HG02571 (cell line): ENCODE measurements around the gene SLC46A1.
A peak's percentile ranks its signal among the peaks of the same experiment; 100 is the strongest.

Experiments used
- ATAC-seq: cut with Tn5 transposase; IDR thresholded peaks from one replicate; pipeline ENCODE4 v1.9.1; 2021; ENCODE audit warnings: mild to moderate bottlenecking, moderate library complexity; ENCODE audit not compliant: unreplicated experiment

SLC46A1 gene

DNA sequence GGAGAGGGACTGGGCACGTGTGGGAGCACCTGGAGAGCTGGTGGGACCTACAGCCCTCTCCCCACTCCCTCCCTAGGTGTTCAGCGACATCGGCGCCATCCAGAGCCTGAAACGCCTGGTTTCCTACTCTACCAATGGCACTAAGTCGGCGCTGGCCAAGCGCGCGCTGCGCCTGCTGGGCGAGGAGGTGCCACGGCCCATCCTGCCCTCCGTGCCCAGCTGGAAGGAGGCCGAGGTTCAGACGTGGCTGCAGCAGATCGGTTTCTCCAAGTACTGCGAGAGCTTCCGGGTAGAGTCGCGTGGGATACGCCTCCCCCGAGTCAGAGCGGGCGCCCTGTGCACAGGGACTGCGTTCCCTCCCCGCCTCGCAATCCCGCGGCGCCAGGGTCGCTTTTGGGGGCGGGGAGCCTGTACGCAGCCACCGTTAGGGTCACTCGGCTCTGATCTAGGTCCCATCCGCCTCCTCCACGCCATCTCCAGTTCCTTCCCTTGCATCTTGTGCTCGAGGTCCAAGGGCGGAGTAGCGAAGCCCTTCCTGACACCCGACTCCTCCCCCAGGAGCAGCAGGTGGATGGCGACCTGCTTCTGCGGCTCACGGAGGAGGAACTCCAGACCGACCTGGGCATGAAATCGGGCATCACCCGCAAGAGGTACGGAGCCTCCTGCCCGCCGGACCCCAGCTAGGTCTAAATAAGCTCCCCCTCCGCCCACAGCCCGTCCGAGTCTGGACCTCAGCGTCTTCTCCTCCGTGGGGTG, 21.6 kb downstream of the SLC46A1 start:
- ATAC-seq, result no peak

DNA sequence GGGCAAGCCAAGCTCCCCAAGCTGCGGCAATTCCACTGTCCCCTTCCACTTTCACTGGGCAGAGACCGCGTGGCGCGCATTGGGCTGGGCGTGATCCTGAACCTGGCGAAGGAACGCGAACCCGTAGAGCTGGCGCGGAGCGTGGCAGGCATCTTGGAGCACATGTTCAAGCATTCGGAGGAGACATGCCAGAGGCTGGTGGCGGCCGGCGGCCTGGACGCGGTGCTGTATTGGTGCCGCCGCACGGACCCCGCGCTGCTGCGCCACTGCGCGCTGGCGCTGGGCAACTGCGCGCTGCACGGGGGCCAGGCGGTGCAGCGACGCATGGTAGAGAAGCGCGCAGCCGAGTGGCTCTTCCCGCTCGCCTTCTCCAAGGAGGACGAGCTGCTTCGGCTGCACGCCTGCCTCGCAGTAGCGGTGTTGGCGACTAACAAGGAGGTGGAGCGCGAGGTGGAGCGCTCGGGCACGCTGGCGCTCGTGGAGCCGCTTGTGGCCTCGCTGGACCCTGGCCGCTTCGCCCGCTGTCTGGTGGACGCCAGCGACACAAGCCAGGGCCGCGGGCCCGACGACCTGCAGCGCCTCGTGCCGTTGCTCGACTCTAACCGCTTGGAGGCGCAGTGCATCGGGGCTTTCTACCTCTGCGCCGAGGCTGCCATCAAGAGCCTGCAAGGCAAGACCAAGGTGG, 24.7 kb downstream of the SLC46A1 start:
- no peak for ATAC-seq

DNA sequence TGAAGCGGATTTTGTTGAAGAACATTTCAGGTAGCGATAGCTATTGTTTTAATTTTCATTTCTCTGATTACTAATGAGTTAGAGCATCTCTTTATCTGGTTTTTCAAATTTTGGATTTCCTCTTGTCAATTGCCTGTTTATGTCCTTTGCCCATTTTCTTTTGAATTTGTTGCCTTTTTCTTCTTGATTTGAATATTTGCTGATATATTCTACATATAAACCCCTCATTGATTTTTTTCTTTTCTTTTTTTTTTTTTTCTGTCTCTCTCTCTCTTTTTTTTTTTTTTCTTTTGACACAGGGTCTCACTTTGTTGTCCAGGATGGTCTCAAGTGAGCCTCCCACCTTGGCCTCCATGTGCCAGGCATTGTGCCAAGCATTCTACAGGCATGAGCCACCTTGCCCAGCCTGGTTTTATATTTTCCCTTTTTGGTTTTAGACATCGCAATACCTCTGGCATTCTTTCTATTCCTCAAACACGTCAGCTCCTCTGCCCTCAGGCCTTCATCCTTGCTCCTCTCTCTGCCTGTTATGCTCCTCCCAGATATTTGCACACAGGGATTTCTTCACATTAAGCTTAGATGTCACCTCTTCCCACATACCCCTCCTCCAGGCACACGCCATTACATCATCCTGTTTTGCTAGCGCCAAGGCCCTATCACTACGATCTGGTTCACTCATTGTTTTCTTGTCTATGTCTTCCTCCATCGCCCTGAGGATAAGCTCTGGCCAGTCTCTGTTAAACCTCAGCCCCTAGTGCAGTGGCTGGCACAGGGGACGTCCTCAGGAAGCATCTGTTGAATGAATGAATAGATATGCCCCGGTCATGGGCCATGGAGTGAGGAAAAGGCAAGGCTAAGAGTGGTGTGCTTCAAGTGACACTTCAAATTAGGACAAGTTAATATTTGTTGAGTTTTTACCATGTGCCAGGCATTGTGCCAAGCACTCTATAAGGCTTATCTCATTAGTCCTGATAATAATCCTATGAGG, 25.9 kb downstream of the SLC46A1 start:
- no peak for ATAC-seq

DNA sequence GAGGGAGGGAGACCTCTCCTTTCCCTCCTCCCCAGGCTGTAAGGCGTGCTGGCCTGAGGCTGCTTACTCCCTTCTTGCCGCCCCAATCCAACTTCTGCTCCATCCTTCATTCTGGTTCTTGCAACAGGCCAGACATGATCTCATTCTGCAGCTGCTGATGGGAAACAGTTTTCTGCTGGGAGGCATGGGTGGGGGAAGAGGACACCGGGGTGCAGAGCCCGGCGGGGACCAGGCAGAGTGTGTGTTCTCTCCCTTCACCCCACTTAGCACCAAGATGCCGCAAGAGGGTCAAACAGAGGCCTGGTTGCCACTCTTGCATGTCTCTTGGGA, 33.1 kb downstream of the SLC46A1 start:
- no peak for ATAC-seq

DNA sequence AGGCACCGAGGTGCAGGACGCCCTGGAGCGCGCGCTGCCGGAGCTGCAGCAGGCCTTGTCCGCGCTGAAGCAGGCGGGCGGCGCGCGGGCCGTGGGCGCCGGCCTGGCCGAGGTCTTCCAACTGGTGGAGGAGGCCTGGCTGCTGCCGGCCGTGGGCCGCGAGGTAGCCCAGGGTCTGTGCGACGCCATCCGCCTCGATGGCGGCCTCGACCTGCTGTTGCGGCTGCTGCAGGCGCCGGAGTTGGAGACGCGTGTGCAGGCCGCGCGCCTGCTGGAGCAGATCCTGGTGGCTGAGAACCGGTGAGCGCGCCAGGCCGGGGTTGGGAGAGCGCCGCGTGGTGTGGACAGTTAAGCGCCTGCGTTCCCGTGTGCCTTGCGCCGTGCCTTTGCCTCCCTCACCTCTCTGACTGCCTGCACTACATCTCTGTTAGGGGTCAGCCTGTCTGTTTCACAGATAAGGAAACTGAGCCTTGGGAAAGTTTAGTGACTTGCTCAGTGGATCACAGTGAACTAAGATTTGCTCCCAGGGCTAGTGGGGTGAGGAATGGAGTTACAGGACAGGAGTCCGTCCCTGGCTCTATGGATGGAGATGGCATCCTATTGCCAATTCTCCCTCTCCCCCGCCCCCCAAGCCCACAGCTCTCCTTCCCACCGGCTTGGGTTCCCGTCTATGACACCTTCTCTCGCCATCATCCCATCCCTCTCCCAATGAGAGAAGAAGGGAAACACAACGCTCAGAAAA, 33.6 kb downstream of the SLC46A1 start:
- ATAC-seq, result peak; percentile 9

DNA sequence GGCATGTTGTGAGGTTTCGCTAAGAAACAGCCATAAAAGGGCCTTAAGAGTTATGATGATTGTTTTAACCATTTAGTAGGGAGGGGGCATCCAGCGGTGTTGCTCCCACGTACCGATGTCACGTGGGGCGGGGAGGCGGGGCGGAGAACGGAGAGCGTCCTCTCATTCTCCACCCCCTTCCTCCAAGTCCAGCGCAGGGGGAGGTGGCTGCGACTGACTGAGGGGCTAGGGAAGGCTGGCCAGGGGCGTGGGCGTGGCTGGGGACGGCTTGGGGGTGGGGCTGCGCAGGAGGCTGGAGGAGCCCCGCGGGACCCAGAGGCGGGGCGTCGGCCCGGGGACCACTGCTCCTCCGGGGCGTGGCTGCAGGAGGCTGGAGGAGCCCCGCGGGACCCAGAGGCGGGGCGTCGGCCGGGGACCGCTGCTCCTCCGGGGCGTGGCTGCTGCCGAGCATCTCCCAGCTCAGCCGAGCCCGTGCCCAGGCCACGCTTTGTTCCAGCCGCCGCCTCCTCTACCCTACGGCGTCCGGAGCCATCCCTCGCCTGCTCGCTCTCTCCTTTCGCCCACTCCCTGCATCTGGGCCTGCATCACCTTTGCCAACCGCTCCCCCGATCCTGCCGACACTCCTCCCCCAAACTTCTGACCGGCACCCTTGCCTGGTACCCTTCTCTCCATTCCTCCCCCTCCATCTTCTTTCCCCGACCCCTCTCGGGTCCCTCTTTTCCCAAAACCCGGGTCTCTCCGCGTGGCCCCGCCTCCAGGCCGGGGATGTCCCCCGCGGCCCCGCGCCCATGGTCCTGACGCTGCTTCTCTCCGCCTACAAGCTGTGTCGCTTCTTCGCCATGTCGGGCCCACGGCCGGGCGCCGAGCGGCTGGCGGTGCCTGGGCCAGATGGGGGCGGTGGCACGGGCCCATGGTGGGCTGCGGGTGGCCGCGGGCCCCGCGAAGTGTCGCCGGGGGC, 34.5 kb downstream of the SLC46A1 start, which contains the start of gene SARM1:
Gene SARM1, plus strand, starts transcription at position 450 of the 958 bp plus-strand sequence. Its CDS starts 339 bp downstream, at position 789.
- peak; percentile 83 for ATAC-seq

DNA sequence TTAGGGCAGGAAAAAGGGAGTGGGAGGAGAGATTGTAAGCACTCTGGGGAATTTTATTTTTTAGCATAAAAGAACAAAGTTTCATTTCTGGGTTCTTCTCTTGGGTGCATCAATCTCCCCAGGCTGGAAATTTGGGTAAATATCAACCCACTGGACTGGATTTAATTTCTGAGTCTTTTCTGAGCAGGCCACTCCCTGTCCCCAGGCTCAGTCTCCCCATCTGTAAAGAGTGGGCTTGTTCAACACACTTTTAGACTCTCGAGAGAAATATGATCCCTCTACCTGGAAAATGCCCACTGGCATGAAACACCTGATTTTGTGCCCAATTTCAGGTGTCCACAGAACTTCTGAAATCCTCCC, 35.3 kb downstream of the SLC46A1 start:
- ATAC-seq, result no peak

DNA sequence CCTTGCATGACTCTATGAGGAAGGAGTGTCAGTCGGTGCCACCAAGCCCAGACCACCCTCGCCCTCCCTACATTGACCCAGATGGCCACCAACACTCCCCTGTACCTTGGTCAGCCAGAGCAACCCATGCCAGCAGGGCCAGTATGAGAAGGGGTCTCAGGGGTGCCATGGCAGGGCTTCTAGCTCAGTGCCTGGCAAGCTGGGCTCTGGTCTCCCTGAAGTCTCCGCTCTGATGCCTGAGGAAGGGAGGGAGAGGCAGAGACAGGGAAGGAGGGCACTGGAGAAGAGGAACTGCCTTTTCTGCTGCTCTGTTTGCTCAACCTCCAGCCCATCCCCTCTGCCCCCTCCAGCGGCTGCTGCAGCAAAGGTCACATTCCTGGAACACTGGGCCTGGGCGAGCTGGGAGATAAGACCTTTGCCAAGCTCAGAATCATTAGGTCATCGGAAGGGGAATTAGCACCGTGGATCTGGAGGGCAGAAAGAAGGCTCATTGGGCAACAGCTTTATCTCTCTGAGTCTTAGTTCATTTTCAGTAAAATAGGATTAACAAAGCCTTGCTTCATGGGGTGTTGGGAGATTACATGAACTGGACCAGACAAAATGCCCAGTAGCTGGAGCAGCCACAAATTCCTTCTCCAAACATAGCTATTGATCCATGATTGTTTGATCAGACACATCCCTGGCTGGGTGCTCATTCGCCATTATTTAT, 35.8 kb downstream of the SLC46A1 start, which contains the start of gene VTN:
Gene VTN, minus strand, starts transcription at position 273 of the 709 bp plus-strand sequence. Its CDS starts 104 bp downstream, at position 169.
- no peak for ATAC-seq

DNA sequence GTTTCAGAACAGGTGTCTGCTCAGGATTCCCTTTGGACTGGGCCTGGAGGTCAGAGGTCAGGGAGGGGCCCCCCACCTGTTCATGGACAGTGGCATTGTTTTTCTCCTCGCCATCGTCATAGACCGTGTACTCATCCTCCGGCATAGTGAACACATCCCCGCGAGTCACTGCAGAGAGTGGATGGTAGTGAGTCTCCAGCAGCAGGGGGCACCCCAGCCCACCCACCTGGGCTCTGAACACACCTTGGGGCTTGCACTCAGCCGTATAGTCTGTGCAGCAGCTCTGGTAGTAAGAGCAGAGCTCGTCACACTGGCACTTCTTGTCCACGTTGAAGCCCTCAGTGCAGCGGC, 36.4 kb downstream of the SLC46A1 start:
- no peak for ATAC-seq

DNA sequence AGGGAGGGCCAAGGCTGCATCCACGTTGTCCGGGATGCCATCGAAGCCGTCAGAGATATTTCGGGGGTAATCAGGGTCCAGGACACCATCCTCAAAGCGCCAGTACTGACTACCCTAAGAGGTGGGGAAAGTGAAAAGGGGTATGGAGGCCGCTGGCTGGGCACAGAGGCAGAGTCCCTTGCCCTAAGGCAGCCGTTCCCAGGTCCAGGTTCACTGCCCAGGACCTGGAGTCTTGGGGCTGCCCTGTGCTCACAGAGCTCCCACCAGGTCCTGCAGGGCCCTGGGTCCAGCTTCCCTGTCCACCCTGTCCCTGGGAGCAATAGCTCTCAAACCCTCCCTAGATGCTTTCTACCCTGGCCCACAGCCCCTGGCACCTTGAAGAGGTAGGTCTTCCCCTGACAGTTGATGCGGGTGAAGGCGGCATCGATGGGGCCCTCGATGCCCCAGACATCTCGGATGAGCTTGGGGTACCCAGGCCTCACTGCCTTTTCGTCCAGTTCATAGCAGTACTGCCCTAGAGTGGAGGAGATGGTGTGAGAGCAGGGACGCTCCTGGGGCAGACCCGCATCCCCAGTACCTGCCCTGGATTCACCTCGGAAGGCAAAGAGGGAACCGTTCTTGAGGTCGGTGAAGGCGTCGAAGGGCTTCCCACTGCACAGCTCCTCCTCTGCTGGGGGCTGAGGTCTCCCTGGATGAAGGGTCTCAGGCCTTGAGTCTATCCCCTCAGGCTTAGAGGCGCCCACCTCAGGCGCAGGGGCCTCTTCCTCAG, 36.9 kb downstream of the SLC46A1 start:
- no peak for ATAC-seq

DNA sequence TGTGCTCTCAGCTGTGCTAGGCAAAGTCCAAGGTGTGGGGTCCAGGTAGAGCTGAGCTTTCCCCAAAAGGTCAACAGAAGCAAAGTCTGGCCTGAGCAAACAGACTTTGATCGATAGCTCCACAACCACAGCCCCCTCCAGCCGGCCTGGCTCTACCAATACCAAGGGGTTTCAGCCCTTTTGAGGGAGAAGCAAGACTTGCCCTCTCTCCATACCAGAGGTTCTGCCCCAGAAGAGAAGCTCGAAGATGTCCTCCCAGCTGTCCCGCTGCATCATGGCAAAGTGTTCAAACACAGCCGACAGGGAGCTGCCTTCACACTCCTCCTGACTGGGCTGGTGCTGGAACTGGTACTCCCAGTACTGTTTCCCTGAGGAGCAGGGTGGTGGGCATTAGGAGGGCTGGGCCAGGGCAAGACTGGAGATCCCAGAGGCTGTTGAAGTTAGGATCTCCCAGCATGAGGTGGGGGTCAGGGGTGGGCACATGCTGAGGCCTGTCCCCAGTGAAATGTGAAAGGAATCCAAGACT, 37.6 kb downstream of the SLC46A1 start:
- no peak for ATAC-seq

DNA sequence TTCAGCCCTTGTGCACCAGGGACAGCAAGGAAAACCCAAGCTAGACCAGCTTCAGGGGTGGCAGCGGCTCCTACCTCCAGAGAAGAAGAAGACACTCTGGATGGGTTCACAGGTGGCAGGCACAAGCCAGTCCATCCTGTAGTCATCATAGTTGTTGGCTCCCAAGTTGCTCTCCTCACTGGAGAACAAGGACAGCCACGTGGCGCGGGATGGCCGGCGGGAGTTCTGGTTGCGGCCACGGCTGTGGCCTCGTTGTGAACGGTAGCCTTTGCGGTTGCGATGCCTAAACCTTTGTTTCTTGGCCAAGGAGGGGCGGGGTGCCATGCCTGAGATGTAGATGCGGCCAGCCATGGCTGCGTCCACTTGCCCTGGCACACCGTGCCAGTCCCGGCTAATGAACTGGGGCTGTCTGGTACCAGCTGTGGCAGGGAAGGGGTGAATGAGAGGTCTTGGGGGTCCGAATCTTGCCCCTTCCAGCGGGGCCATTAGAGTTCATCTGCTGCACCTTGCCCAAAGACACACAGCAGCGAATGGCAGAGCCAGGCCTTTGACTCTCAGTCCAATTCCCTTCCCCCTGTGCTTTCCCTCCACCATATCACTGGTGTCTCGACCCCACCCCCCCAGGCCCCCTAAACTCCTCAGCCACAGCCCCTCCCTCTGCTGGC, 38.2 kb downstream of the SLC46A1 start:
- no peak for ATAC-seq

DNA sequence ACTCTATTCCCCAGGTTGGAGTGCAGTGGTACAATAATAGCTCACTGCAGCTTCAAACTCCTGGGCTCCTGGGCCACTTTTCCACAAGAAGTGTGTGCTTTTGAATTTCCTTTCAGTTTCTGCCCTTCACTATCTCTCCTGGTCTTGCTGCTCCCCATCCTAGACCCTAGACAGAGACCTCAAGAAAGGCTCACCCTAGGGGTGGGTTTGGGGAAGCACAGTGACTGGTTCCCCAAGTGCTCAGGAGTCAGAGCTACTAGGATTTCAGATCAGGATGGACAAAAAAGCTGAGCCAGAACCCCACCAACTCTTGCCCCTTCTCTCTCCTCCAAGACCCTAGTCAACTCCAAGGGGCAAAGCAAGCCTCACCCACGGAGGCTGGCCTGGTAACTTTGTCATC, 39.4 kb downstream of the SLC46A1 start:
- no peak for ATAC-seq

DNA sequence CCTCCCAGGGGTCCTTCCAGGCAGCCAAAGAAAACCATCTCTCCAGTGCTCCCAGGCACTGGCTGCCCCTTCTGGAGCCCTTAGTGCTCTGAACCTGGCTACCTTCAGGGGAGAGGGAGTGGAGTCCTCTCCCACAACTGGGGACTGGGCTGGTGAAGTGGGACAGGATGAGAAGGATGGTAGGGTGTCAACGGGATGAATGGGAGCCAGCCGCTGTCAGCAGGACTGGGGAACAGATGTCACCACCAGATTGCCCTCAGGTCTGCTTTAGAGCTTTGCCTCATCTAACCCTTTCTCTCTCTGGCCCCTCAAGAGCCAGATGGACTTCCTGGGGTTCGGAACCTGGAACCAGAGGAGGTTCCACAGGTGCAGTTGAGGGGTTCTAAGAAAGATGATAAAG, 40.5 kb downstream of the SLC46A1 start:
- no peak for ATAC-seq

DNA sequence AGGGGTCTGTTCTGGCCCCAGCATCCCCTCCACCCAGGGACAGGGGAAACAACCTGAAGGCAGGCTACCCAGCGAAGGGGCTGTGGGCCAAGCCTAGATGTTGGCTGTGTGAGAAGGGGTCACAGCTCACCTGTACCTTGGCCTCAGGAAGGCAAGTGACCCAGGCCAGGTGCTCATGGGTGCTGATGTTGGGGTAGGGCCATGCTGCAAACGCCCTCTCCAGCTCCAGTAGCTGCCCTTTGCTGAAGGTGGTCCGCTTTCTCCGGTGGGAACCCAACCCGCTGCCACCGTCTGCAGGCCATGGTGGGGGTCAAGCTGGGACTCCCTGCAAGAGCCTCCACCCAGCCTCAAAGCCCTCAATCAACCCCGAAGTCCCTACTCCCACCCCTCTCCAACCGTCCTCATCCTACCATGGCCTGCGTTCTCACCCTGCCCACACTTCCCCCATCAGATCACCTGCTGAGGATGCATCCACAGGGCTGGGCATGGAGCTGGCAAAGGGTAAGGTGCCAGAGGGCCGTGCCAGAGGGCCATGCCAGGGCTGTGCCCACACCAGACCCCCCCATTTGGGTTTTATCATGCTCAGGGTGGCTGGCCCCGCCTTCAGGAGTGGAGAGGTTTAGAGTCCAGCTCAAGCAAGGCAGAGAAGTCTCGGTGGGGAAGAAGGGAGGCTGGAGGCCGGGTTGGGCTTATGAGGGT, 41.2 kb downstream of the SLC46A1 start, which contains the start of gene SEBOX:
Gene SEBOX, minus strand, starts transcription at position 535 of the 699 bp plus-strand sequence. Its CDS starts 48 bp downstream, at position 487.
- no peak for ATAC-seq

DNA sequence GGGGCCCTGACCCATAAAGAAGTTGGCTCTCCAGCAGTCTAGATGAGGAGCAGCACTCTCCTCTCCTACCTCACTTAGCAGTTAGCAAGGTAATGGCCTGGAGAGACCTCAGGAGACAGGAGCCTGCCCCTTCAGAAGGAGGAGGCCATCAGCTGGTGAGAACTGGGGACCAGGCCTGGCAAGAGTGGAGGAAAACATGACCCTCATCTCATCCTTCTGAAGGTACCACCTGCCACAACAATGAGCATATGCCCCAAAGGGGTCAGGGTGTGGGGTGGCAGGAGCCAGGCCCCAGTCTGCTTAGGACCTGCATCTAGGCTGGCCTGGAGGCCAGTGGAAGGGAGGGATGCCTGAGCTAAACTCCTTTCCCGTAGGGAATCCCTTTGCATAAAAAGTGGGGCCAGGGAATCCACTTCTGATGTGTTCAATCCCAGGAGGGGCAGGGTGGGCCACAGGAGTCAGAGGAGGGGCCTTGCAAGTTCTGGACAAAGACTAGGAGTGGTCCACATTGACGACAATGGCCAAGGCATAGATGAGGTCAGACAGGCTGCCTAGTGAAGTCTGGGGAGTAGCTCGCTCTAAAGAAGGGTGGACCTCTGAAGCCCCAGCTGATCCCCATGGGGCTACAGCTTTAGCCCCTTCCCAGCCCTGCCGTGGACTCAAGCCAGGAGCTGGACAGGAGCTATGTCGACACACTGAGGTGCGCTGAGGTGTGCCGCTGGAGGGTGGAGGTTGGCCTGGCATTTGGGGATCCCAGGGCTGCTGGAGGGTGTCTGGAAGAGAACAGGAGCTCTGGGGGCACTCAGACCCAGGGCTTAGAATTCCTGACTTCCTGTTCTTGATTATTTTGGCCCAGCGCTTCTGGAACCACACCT, 42.0 kb downstream of the SLC46A1 start:
- no peak for ATAC-seq
